Hepatocyte (in vitro differentiated cells): ENCODE data around the gene TEKT3. TPM values are rescaled to one million over a fixed set of nuclear protein-coding genes. Genes with fewer than 3 reads are reported as not detected.

ENCODE experiments used
- DNase-seq: peaks from one replicate; pipeline ENCODE4 v3.0.0-alpha.2; 2016; ENCODE audit warnings: low spot score
- H2AFZ ChIP-seq: fragments of 200-600 bp; sonication (generic); 2 replicates; pipeline ENCODE4 v1.6.0; 2016; ENCODE audit warnings: antibody characterized with exemption, mild to moderate bottlenecking
- H3K27ac ChIP-seq: fragments of 200-600 bp; sonication (generic); 2 replicates; pipeline ENCODE4 v1.5.1; 2016; ENCODE audit warnings: mild to moderate bottlenecking
- H3K27me3 ChIP-seq: fragments of 200-600 bp; sonication (generic); 2 replicates; pipeline ENCODE4 v1.6.1; 2016
- H3K36me3 ChIP-seq: fragments of 200-600 bp; sonication (generic); replicated peaks from 2 replicates; pipeline ENCODE4 v1.5.1; 2016; ENCODE audit warnings: low read depth; ENCODE audit not compliant: insufficient read depth
- H3K4me1 ChIP-seq: fragments of 200-600 bp; sonication (generic); 2 replicates; pipeline ENCODE4 v1.5.1; 2016; ENCODE audit warnings: mild to moderate bottlenecking, moderate library complexity; ENCODE audit not compliant: insufficient read depth
- H3K4me2 ChIP-seq: fragments of 200-600 bp; sonication (generic); 2 replicates; pipeline ENCODE4 v1.6.0; 2016
- H3K4me3 ChIP-seq: fragments of 200-600 bp; sonication (generic); 2 replicates; pipeline ENCODE4 v1.5.1; 2016; ENCODE audit warnings: mild to moderate bottlenecking
- H3K79me2 ChIP-seq: fragments of 200-600 bp; sonication (generic); 2 replicates; pipeline ENCODE4 v1.6.0; 2017; ENCODE audit warnings: mild to moderate bottlenecking
- H3K9me2 ChIP-seq: fragments of 200-600 bp; sonication (generic); replicated peaks from 2 replicates; pipeline ENCODE4 v1.6.0; 2017; ENCODE audit warnings: mild to moderate bottlenecking; ENCODE audit not compliant: insufficient read depth
- H3K9me3 ChIP-seq: fragments of 200-600 bp; sonication (generic); 2 replicates; pipeline ENCODE4 v1.5.1; 2016; ENCODE audit warnings: low read depth, mild to moderate bottlenecking
- H4K20me1 ChIP-seq: fragments of 200-600 bp; sonication (generic); 2 replicates; pipeline ENCODE4 v1.6.0; 2016; ENCODE audit warnings: mild to moderate bottlenecking; ENCODE audit not compliant: insufficient read depth, poor library complexity, severe bottlenecking
- CTCF ChIP-seq: fragments of 200-600 bp; sonication (generic); IDR thresholded peaks from 2 replicates; pipeline ENCODE4 v1.5.1; 2016; ENCODE audit warnings: antibody characterized with exemption, mild to moderate bottlenecking; ENCODE audit not compliant: poor library complexity
- EZH2 ChIP-seq: fragments of 200-600 bp; sonication (generic); IDR thresholded peaks from 2 replicates; pipeline ENCODE4 v1.6.1; 2016; ENCODE audit warnings: antibody characterized with exemption, mild to moderate bottlenecking, borderline replicate concordance
- EZH2phosphoT487 ChIP-seq: fragments of 200-600 bp; sonication (generic); IDR thresholded peaks from one replicate; pipeline ENCODE4 v1.6.1; 2018; ENCODE audit warnings: antibody characterized with exemption, mild to moderate bottlenecking, low read depth, moderate library complexity; ENCODE audit not compliant: unreplicated experiment, severe bottlenecking
- WGBS: methylation state at CpG from one replicate; pipeline ENCODE4 v1.1.6; 2016; ENCODE audit warnings: low lambda C conversion rate; ENCODE audit errors: missing lambda C conversion rate; 5-methylcytosine and 5-hydroxymethylcytosine counted together
- polyA plus RNA-seq: library from polyadenylated mRNA; unstranded; fragments of >200 nt; fragmentation: Nextera tagmentation; extraction: Ambion mirVana; gene quantifications from 2 replicates; pipeline ENCODE4 v1.2.1, GENCODE V29; 2016
- total RNA-seq: library from RNA; depleted of rRNA; stranded (reverse); fragments of >200 nt; gene quantifications from 2 replicates; pipeline ENCODE4 v1.2.3, GENCODE V29; 2014

Gene TEKT3
- total and polyA plus RNA-seq, 2 experiments from 2014 or later, result 0.45 to 1.9 TPM

GRCh38 chr17:15293558-15293957 lies 47.8 kb downstream of the TEKT3 start:
- H3K27me3 ChIP-seq, result no peaks in the 10 kb centered on the region
- no peaks in the 10 kb centered on the region for H3K4me1 ChIP-seq
- H3K36me3 ChIP-seq, result no peaks in the 10 kb centered on the region
- 73% methylated on average over 3 of the region's 3 CpGs for WGBS
- H3K9me3 ChIP-seq, result no peaks in the 10 kb centered on the region
- no peak overlapping the region for H3K4me3 ChIP-seq
- no peaks in the 10 kb centered on the region for H3K9me2 ChIP-seq
- no peak for DNase-seq
- no peak overlapping the region for H3K4me2 ChIP-seq
- TF ChIP-seq EZH2 (no peak), EZH2phosphoT487 (no peak), CTCF (no peak)
- H4K20me1 ChIP-seq, result no peaks in the 10 kb centered on the region
- no peak overlapping the region for H3K27ac ChIP-seq
- no peaks in the 10 kb centered on the region for H3K79me2 ChIP-seq
- no peak overlapping the region for H2AFZ ChIP-seq

GRCh38 chr17:15291674-15292361 lies 49.6 kb downstream of the TEKT3 start:
- H3K36me3 ChIP-seq, result no peaks in the 10 kb centered on the region
- H3K9me2 ChIP-seq, result no peaks in the 10 kb centered on the region
- no peak overlapping the region for H3K27ac ChIP-seq
- H4K20me1 ChIP-seq, result no peaks in the 10 kb centered on the region
- no peaks in the 10 kb centered on the region for H3K79me2 ChIP-seq
- no peak overlapping the region for H3K4me2 ChIP-seq
- no peaks in the 10 kb centered on the region for H3K9me3 ChIP-seq
- H3K4me3 ChIP-seq, result no peak overlapping the region
- H3K27me3 ChIP-seq, result no peaks in the 10 kb centered on the region
- TF ChIP-seq EZH2 (no peak), EZH2phosphoT487 (no peak), CTCF (no peak)
- no peaks in the 10 kb centered on the region for H3K4me1 ChIP-seq
- H2AFZ ChIP-seq, result no peak overlapping the region
- DNase-seq, result no peak
- 77% methylated on average over 8 of the region's 8 CpGs for WGBS

- TF ChIP-seq EZH2phosphoT487, result no peak
- no peak for TF ChIP-seq EZH2
- no peak for TF ChIP-seq CTCF
- no peaks in the 10 kb centered on the region for H3K36me3 ChIP-seq
- H3K27ac ChIP-seq, result no peak overlapping the region
- no peak overlapping the region for H2AFZ ChIP-seq
- H3K4me2 ChIP-seq, result no peak overlapping the region
- H3K4me3 ChIP-seq, result no peak overlapping the region
- no peaks in the 10 kb centered on the region for H3K4me1 ChIP-seq
- 85% methylated on average over 6 of the region's 6 CpGs for WGBS
- H3K9me3 ChIP-seq, result no peaks in the 10 kb centered on the region
- DNase-seq, result no peak
- no peaks in the 10 kb centered on the region for H4K20me1 ChIP-seq
- H3K79me2 ChIP-seq, result no peaks in the 10 kb centered on the region
- no peaks in the 10 kb centered on the region for H3K27me3 ChIP-seq
- H3K9me2 ChIP-seq, result no peaks in the 10 kb centered on the region
These were observed 50.8 kb downstream of the TEKT3 start for GRCh38 chr17:15290605-15291004.
